Measurements from ENCODE around the gene C10orf120.

Gene C10orf120

DNA sequence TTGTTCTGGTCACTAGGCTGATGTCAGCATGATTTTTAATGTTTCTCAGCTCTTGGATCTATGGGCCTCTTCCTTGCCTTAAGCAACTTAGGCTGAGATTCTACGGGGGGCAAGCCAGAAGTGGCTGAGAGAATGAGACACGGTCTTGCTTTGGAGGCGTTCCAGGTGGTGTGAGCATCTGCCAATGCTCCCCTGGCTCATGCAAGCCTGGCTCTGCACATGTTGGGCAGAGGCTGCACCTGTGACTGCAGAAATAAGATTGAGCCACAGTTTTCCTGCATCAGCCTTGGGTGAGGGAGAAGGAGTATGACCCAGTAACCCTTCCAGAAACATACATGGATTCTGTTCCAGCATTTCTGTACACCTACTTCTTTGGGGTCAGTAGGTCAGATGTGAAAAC lies 41.9 kb downstream of the C10orf120 start:
- H3K4me1 Mint-ChIP-seq = no peaks in the 10 kb centered on the region
- TF ChIP-seq, protein P1, sequence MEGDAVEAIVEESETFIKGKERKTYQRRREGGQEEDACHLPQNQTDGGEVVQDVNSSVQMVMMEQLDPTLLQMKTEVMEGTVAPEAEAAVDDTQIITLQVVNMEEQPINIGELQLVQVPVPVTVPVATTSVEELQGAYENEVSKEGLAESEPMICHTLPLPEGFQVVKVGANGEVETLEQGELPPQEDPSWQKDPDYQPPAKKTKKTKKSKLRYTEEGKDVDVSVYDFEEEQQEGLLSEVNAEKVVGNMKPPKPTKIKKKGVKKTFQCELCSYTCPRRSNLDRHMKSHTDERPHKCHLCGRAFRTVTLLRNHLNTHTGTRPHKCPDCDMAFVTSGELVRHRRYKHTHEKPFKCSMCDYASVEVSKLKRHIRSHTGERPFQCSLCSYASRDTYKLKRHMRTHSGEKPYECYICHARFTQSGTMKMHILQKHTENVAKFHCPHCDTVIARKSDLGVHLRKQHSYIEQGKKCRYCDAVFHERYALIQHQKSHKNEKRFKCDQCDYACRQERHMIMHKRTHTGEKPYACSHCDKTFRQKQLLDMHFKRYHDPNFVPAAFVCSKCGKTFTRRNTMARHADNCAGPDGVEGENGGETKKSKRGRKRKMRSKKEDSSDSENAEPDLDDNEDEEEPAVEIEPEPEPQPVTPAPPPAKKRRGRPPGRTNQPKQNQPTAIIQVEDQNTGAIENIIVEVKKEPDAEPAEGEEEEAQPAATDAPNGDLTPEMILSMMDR (IDR thresholded peaks at IDR 0.05) = no peak
- no peak overlapping the region for H3K27ac Mint-ChIP-seq
- H3K9me3 Mint-ChIP-seq = no peaks in the 10 kb centered on the region
- no peak for DNase-seq
- no peaks in the 10 kb centered on the region for H3K36me3 Mint-ChIP-seq (ENCODE audit: low read depth)
- H3K27me3 Mint-ChIP-seq (ENCODE audit: low read depth, poor library complexity) = peaks cover 26% of the 10 kb centered on the region
- no peak overlapping the region for H3K4me3 Mint-ChIP-seq

DNA sequence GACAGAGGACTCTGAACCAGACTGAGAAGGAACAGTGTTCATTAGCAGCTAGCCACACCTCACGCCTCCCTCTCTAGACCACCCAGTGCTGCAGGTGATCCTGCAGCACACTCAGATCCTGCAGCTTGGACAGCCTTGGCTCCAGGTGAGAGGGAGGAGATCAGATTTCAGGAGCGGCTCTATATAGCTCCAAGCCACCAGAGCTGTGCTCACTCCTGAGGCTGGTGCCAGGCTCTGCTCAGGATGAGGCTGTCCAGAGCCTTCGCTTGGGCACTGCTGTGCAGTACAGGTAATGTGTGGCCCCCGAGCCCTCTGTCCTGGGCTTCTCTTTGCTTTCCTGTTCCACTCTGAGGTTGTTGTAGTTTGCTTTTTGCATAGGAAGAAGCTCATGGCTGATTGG lies 42.4 kb downstream of the C10orf120 start:
- Mint-ChIP-seq H3K4me1 (no peaks in the 10 kb centered on the region), H3K9me3 (no peaks in the 10 kb centered on the region), H3K27me3 (ENCODE audit: low read depth, poor library complexity) (peaks cover 31% of the 10 kb centered on the region), H3K27ac (no peak overlapping the region), H3K36me3 (ENCODE audit: low read depth) (no peaks in the 10 kb centered on the region), H3K4me3 (no peak overlapping the region)
- TF ChIP-seq, protein P1 (IDR thresholded peaks at IDR 0.05) = no peak
- DNase-seq = no peak

DNA sequence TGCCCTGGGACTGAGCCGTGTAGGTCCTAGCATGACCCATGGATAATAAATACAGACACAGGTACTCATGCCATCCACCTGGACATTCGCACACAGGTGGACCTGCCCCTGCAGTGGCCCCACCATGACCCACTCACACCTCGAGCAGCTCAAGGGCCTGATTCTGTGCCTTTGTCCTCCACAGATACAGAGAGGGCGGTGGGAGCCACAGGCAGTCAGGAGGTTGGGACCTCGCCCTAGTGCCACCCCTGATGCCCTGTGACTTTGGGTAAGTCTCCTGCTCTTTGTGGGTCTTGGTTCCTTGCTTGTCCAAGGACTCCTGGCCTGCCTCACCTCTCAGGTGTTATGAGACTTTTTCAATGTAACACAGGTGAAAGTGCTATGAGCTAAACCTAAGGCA lies 42.9 kb downstream of the C10orf120 start:
- TF ChIP-seq, protein P1 (IDR thresholded peaks at IDR 0.05) = no peak
- Mint-ChIP-seq H3K36me3 (ENCODE audit: low read depth) (no peaks in the 10 kb centered on the region), H3K27ac (no peak overlapping the region), H3K4me3 (no peak overlapping the region), H3K27me3 (ENCODE audit: low read depth, poor library complexity) (peaks cover 32% of the 10 kb centered on the region), H3K9me3 (no peaks in the 10 kb centered on the region), H3K4me1 (no peaks in the 10 kb centered on the region)
- DNase-seq = no peak

DNA sequence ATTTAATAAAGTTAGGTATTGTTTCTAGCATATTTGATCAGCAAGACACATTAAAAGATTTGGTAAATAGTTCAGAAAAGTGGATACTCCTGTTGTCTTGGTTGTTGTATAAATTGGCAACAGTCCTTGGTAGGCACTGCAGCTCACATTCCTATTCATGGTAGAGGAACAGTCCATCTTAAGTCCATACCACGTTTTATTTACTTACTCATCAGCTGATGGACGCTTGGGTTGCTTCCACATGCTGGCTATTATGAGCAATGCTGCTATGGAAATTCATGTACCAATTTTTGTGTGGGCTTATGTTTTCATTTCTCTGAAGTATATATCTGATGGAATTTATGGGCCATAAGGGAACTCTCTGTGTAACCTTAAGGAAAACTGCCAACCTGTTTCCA lies 43.3 kb downstream of the C10orf120 start:
- Mint-ChIP-seq H3K36me3 (ENCODE audit: low read depth) (no peaks in the 10 kb centered on the region), H3K4me3 (no peak overlapping the region), H3K27ac (no peak overlapping the region), H3K27me3 (ENCODE audit: low read depth, poor library complexity) (peaks cover 32% of the 10 kb centered on the region), H3K9me3 (no peaks in the 10 kb centered on the region), H3K4me1 (no peaks in the 10 kb centered on the region)
- TF ChIP-seq, protein P1 (IDR thresholded peaks at IDR 0.05) = no peak
- no peak for DNase-seq

DNA sequence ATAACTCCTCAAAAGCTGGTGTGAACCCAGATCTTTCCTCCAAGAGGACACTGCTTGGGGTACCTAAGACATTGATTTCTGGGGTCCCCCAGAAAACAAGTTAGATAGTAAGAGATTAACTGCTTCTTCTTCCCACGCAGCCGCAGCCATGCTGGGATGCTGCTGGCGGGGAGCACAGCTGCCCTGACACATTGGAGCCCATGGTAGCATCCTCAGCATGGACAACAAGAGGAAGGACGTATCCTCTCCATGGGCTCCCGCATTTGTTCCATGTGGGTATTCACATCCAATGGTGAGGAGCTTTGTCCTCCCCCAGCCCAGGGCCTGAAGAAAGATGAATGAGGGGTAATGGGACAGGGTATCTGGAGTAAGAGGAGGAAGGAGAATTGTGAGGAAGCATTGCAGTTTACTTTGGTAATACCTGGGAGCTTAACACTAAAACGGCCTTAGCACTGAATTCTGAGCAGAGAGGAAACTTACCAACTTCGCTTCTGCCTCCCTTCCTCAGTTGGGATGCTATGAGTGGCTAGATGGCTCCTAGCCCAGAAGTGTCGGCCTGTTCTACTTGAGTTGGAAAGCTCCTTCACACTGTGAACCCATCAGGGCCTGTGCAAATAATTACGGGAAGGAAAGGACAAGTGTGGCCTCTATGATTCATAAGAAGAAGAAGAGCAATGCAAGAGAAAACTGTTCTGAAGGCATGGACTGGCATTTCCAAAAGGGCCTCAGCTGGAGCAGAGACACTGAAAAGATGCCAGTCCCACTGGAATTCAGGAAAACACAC lies 43.9 kb downstream of the C10orf120 start:
- no peak for DNase-seq
- Mint-ChIP-seq H3K9me3 (no peaks in the 10 kb centered on the region), H3K4me3 (no peak overlapping the region), H3K27me3 (ENCODE audit: low read depth, poor library complexity) (peaks cover 31% of the 10 kb centered on the region), H3K36me3 (ENCODE audit: low read depth) (no peaks in the 10 kb centered on the region), H3K4me1 (no peaks in the 10 kb centered on the region), H3K27ac (no peak overlapping the region)
- TF ChIP-seq, protein P1 (IDR thresholded peaks at IDR 0.05) = no peak

DNA sequence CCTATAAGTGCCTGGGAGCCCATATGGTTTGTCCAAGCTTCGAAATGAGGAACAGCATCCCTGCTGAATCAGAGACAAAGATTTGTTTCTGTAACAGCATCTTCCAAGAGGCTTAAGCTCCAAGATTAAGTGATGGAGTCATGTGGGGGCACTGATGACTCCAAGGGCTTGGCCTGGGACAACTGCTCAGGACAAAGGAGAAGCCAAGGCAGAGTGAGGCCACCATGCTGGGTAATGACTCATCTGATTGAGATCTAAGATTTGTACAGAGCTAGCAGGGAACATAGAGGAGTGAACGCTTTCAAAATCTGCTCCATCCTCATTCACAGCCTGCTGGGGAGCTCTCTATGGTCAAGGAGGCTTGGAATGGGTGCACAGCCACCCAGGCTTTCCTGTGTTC lies 49.3 kb downstream of the C10orf120 start:
- DNase-seq = no peak
- no peak overlapping the region for H3K27ac Mint-ChIP-seq
- no peaks in the 10 kb centered on the region for H3K9me3 Mint-ChIP-seq
- H3K4me3 Mint-ChIP-seq = no peak overlapping the region
- no peaks in the 10 kb centered on the region for H3K36me3 Mint-ChIP-seq (ENCODE audit: low read depth)
- H3K27me3 Mint-ChIP-seq (ENCODE audit: low read depth, poor library complexity) = peaks cover 41% of the 10 kb centered on the region
- TF ChIP-seq, protein P1 (IDR thresholded peaks at IDR 0.05) = no peak
- no peaks in the 10 kb centered on the region for H3K4me1 Mint-ChIP-seq

Measured in nephron progenitor cell (in vitro differentiated cells).